Lower leg skin (tissue), 4 donors: ENCODE data around the gene CLDN19. TPM values are rescaled to one million over a fixed set of nuclear protein-coding genes. Genes with fewer than 3 reads are reported as not detected.
"Not testable (repeated sequence)": the region's sequence is repeated elsewhere in the genome, so short reads cannot be mapped to it uniquely, and the experiment has no call there.

Source experiments
- DNase-seq, 2 donors: peaks; one replicate each; pipeline ENCODE4 v3.0.0-alpha.2; 2019; ENCODE audit warnings: low spot score in 2 of 2
- H3K4me3 ChIP-seq: fragments of 200-600 bp; sonication (generic); 2 replicates; pipeline ENCODE4 v1.5.1; 2017; ENCODE audit warnings: mild to moderate bottlenecking, low read depth; ENCODE audit not compliant: poor library complexity, severe bottlenecking
- CTCF ChIP-seq, 3 donors: fragments of 450-650 bp; IDR thresholded peaks; one replicate each; pipeline ENCODE4 v1.5.1; 2016; ENCODE audit warnings: antibody characterized with exemption in 3 of 3, mild to moderate bottlenecking in 3 of 3, moderate library complexity in 2 of 3
- POLR2A ChIP-seq, 2 donors: fragments of 450-650 bp; IDR thresholded peaks; one replicate each; pipeline ENCODE4 v1.6.1; 2016 to 2017; ENCODE audit warnings: antibody characterized with exemption in 2 of 2, mild to moderate bottlenecking in 1 of 2, moderate library complexity in 1 of 2
- WGBS, 2 donors: methylation state at CpG; one replicate each; pipeline ENCODE4 v1.1.5; 2018; 5-methylcytosine and 5-hydroxymethylcytosine counted together
- intact Hi-C: fragments of 100-400 bp; cut with DNase I; formaldehyde crosslinking; loops from one replicate; pipeline ENCODE4 v1.15.0; 2023; ENCODE audit warnings: low total_unique reads
- total RNA-seq, 4 donors: library from RNA; depleted of rRNA; stranded (reverse); fragments of >200 nt; gene quantifications; one replicate each; pipeline ENCODE4 v1.1.0, GENCODE V29; 2016

Gene CLDN19
- total RNA-seq, 4 donors from 2014 or later = 0.12 to 1.2 (median 0.18) TPM

GRCh38 chr1:42723511-42723910 lies 16.5 kb downstream of the CLDN19 start:
- no peak for TF ChIP-seq POLR2A (IDR thresholded peaks at IDR 0.05)
- no peak for TF ChIP-seq CTCF (IDR thresholded peaks at IDR 0.05)
- intact Hi-C loops = no loop called here
- 55 to 64% methylated on average over 6 of the region's 6 CpGs for WGBS, 2 donors
- peak in 1 of 2 donors; percentile 17 for DNase-seq
- no peak overlapping the region for H3K4me3 ChIP-seq

- 92 to 93% methylated on average over 2 of the region's 2 CpGs for WGBS, 2 donors
- DNase-seq = peak in 1 of 2 donors; percentile 58
- intact Hi-C loops, H3K4me3 ChIP-seq: not testable (repeated sequence)
Observed at GRCh38 chr1:42722403-42722802, 17.6 kb downstream of the CLDN19 start.

- peak in 1 of 2 donors; percentile 23 for DNase-seq
- H3K4me3 ChIP-seq = no peak overlapping the region
- intact Hi-C loops = no loop called here
- WGBS, 2 donors = 95 to 100% methylated on average over 3 of the region's 3 CpGs
- no peak for TF ChIP-seq CTCF (IDR thresholded peaks at IDR 0.05)
- no peak for TF ChIP-seq POLR2A (IDR thresholded peaks at IDR 0.05)
Observed at GRCh38 chr1:42721926-42722325, 18.1 kb downstream of the CLDN19 start.

- 90 to 100% methylated on average over 1 of the region's 1 CpG for WGBS, 2 donors
- no peak for TF ChIP-seq CTCF (IDR thresholded peaks at IDR 0.05)
- H3K4me3 ChIP-seq = no peak overlapping the region
- DNase-seq = peak in 1 of 2 donors; percentile 25
- intact Hi-C loops = no loop called here
Observed at GRCh38 chr1:42720868-42721267, 19.2 kb downstream of the CLDN19 start.

GRCh38 chr1:42714441-42714840 lies 25.6 kb downstream of the CLDN19 start:
- DNase-seq, H3K4me3 ChIP-seq, intact Hi-C loops: not testable (repeated sequence)

GRCh38 chr1:42713293-42713692 lies 26.7 kb downstream of the CLDN19 start:
- no peak for DNase-seq
- no peak for TF ChIP-seq POLR2A (IDR thresholded peaks at IDR 0.05)
- intact Hi-C loops = no loop called here
- H3K4me3 ChIP-seq = no peak overlapping the region

- 100% methylated on average over 3 of the region's 3 CpGs for WGBS, 2 donors
- intact Hi-C loops = not testable (repeated sequence)
Observed at GRCh38 chr1:42712808-42713207, 27.2 kb downstream of the CLDN19 start.

GRCh38 chr1:42703888-42704464 lies 36.1 kb downstream of the CLDN19 start:
- TF ChIP-seq CTCF (IDR thresholded peaks at IDR 0.05) = no peak
- no peak for TF ChIP-seq POLR2A (IDR thresholded peaks at IDR 0.05)
- H3K4me3 ChIP-seq = no peak overlapping the region
- 93 to 95% methylated on average over 7 of the region's 7 CpGs for WGBS, 2 donors
- no peak for DNase-seq
- intact Hi-C loops = no loop called here

More at GRCh38 chr1:42712808-42713207, 27.2 kb downstream of the CLDN19 start:
- not testable (repeated sequence) for DNase-seq, H3K4me3 ChIP-seq
